Kidney (tissue), 14 donors: ENCODE data around the gene PITX3. TPM values are rescaled to one million over a fixed set of nuclear protein-coding genes. Genes with fewer than 3 reads are reported as not detected.

Source experiments
- DNase-seq, 5 donors: peaks; one replicate each; pipeline ENCODE4 v3.0.0-alpha.2; 2013 to 2020
- FAIRE-seq: peaks from 2 replicates; lab custom pipeline; 2012; peaks lifted over from hg19 to GRCh38; lab: Jason Lieb, UNC
- H3K27ac ChIP-seq, 2 donors: one replicate each; pipeline ENCODE4 v1.7.0; 2013; ENCODE audit warnings: low read depth in 2 of 2, low read length in 2 of 2, inconsistent platforms in 1 of 2
- H3K27me3 ChIP-seq: one replicate; pipeline ENCODE4 v1.7.1; 2013; ENCODE audit warnings: low read length, inconsistent platforms; ENCODE audit not compliant: control insufficient read depth, insufficient read depth
- H3K36me3 ChIP-seq, 3 donors: one replicate each; pipeline versions ENCODE4 v1.7.0 to v1.7.1; 2013; ENCODE audit warnings: low read length in 3 of 3, control low read depth in 1 of 3, inconsistent platforms in 1 of 3; ENCODE audit not compliant: insufficient read depth in 3 of 3, control insufficient read depth in 2 of 3
- H3K4me1 ChIP-seq, 3 donors: one replicate each; pipeline versions ENCODE4 v1.7.0 to v1.7.1; 2013; ENCODE audit warnings: low read length in 3 of 3, inconsistent platforms in 1 of 3, low read depth in 1 of 3; ENCODE audit not compliant: control insufficient read depth in 2 of 3, insufficient read depth in 2 of 3
- H3K4me3 ChIP-seq, 3 donors: one replicate each; pipeline versions ENCODE4 v1.7.0 to v1.8.1; 2013; ENCODE audit warnings: low read length in 3 of 3, control low read depth in 1 of 3, inconsistent platforms in 1 of 3
- H3K9ac ChIP-seq, 3 donors: one replicate each; pipeline versions ENCODE4 v1.7.0 to v1.7.1; 2013; ENCODE audit warnings: low read length in 3 of 3, control low read depth in 1 of 3, inconsistent platforms in 1 of 3
- H3K9me3 ChIP-seq, 3 donors: one replicate each; pipeline versions ENCODE4 v1.7.0 to v1.7.1; 2013; ENCODE audit warnings: low read length in 3 of 3, control low read depth in 1 of 3, inconsistent platforms in 1 of 3; ENCODE audit not compliant: control insufficient read depth in 2 of 3, insufficient read depth in 1 of 3
- intact Hi-C: fragments of 100-400 bp; cut with DNase I; formaldehyde crosslinking; loops from one replicate; pipeline ENCODE4 v1.11.1; 2022
- polyA plus RNA-seq: library from polyadenylated mRNA; stranded (reverse); fragments of 350-450 nt; fragmentation: Illumina TruSeq; extraction: RNeasy Lipid Tissue Mini Kit (QIAGEN cat#74804); gene quantifications from one replicate; pipeline ENCODE4 v1.2.3, GENCODE V29; 2014; ENCODE audit warnings: low read depth, low replicate concordance; ENCODE audit not compliant: insufficient read depth
- total RNA-seq: library from RNA; stranded (reverse); fragmentation: NEBNext Ultra II Directional; extraction: Animal tissue kit (Norgen Biotek cat#: 25700); gene quantifications from one replicate; pipeline ENCODE4 v1.2.1, GENCODE V29; 2021
- TF ChIP-seq, protein P1 (sequence below): IDR thresholded peaks from 3 replicates; pipeline ENCODE4 v1.5.1; 2012; ENCODE audit warnings: mild to moderate bottlenecking, moderate library complexity, borderline replicate concordance; ENCODE audit not compliant: insufficient read depth; ENCODE audit errors: extremely low read depth
- donor health status: control.
- donor health status: control.
- donor health status: control.
- donor health status: control.
- donor health status: control.
- donor health status: DM: yes; HTN: yes; CAD: no.
- donor health status: Normal renal cell carcinoma (clear cell type).

The PITX3 gene
- total and polyA plus RNA-seq, 2 donors from 2014 or later = 0.39 TPM; not detected in 1

DNA sequence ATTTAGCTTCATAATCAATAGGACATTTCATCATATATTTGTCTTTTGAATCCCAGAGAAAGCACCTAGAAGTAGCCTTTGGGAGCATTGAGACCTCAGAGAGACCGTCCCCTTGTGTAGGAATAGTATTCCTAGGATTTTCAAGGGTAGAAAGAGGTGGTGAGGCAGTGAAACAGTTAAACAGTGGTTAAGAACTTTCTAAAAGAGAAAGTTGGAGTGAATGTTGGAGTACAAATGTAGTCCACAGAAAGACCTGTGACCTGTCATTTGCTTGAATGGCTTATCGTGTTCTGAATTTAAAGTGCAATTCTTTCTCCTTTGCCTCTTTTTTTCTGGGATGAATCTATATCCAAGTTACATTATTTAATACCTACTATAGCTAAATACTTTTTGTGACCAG is 34.0 kb upstream of the PITX3 start:
- Histone ChIP-seq H3K27me3 (no peaks in the 10 kb centered on the region), H3K4me1 (peaks cover 0 to 15% (median 7%) of the 10 kb centered on the region in 3 donors), H3K9ac (no peak overlapping the region), H3K36me3 (no peaks in the 10 kb centered on the region), H3K9me3 (no peaks in the 10 kb centered on the region), H3K4me3 (no peak overlapping the region), H3K27ac (no peak overlapping the region)
- TF ChIP-seq, protein P1, sequence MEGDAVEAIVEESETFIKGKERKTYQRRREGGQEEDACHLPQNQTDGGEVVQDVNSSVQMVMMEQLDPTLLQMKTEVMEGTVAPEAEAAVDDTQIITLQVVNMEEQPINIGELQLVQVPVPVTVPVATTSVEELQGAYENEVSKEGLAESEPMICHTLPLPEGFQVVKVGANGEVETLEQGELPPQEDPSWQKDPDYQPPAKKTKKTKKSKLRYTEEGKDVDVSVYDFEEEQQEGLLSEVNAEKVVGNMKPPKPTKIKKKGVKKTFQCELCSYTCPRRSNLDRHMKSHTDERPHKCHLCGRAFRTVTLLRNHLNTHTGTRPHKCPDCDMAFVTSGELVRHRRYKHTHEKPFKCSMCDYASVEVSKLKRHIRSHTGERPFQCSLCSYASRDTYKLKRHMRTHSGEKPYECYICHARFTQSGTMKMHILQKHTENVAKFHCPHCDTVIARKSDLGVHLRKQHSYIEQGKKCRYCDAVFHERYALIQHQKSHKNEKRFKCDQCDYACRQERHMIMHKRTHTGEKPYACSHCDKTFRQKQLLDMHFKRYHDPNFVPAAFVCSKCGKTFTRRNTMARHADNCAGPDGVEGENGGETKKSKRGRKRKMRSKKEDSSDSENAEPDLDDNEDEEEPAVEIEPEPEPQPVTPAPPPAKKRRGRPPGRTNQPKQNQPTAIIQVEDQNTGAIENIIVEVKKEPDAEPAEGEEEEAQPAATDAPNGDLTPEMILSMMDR = no peak
- intact Hi-C loops = no loop called here
- FAIRE-seq = no peak
- DNase-seq = no peak

DNA sequence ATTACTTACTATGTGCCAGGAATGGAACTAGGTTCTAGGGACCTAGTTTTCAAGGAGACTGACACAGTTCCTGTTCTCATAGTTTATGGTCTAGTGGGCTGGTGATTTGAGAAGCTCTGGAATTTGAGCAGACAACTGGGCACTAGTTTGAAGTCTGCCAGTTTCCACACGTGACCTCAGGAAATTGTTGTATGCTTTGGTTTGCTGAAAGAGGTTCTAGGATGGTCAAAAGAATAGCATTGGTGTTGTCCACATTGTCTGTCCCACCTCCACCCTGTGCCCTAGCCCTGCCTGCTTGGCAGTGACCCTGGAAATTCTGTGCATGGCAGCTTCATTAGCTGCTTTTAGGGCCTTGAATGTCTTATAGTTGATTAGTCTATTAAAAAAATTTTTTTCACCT is 32.8 kb upstream of the PITX3 start:
- no peak for FAIRE-seq
- TF ChIP-seq, protein P1 = no peak
- no peak overlapping the region for H3K4me3 ChIP-seq
- intact Hi-C loops = no loop called here
- no peak overlapping the region for H3K9ac ChIP-seq
- H3K9me3 ChIP-seq = no peaks in the 10 kb centered on the region
- peaks cover 0 to 13% (median 3%) of the 10 kb centered on the region in 3 donors for H3K4me1 ChIP-seq
- no peak for DNase-seq
- H3K27me3 ChIP-seq = no peaks in the 10 kb centered on the region
- H3K27ac ChIP-seq = no peak overlapping the region
- H3K36me3 ChIP-seq = no peaks in the 10 kb centered on the region

GRCh38 chr10:102269017-102269416 is 27.7 kb upstream of the PITX3 start:
- Histone ChIP-seq H3K9ac (no peak overlapping the region), H3K4me1 (peaks cover 0 to 11% (median 7%) of the 10 kb centered on the region in 3 donors), H3K27me3 (no peaks in the 10 kb centered on the region), H3K9me3 (no peaks in the 10 kb centered on the region), H3K36me3 (no peaks in the 10 kb centered on the region), H3K4me3 (no peak overlapping the region), H3K27ac (no peak overlapping the region)
- DNase-seq (no peak), FAIRE-seq (no peak)
- TF ChIP-seq, protein P1 = no peak
- intact Hi-C loops = no loop called here

GRCh38 chr10:102268375-102268888 is 27.1 kb upstream of the PITX3 start:
- Histone ChIP-seq H3K4me3 (no peak overlapping the region), H3K9me3 (no peaks in the 10 kb centered on the region), H3K27me3 (no peaks in the 10 kb centered on the region), H3K27ac (no peak overlapping the region), H3K4me1 (peaks cover 0 to 7% (median 5%) of the 10 kb centered on the region in 3 donors), H3K9ac (no peak overlapping the region), H3K36me3 (no peaks in the 10 kb centered on the region)
- TF ChIP-seq, protein P1 = no peak
- DNase-seq (no peak), FAIRE-seq (no peak)
- intact Hi-C loops = no loop called here
